K562 (cell line): Measurements from ENCODE around the gene OSCP1. TPM values are rescaled to one million over a fixed set of nuclear protein-coding genes. Genes with fewer than 3 reads are reported as not detected.

Source experiments
- CEBPZ ChIP-seq: fragments of 150-350 bp; IDR thresholded peaks from 2 replicates; pipeline ENCODE4 v1.6.1; 2014; ENCODE audit warnings: low read depth, mild to moderate bottlenecking, low read length, borderline replicate concordance
- DLX4 ChIP-seq: fragments of 250-450 bp; sonication (Bioruptor Pico); IDR thresholded peaks from 2 replicates; pipeline ENCODE4 v1.6.1; 2021; ENCODE audit warnings: mild to moderate bottlenecking
- EGR1 ChIP-seq: fragments of 450-650 bp; conservative IDR thresholded peaks from 2 replicates; pipeline ENCODE4 v1.6.1; 2017; ENCODE audit warnings: mild to moderate bottlenecking
- HMBOX1 ChIP-seq: sonication (generic); IDR thresholded peaks from 2 replicates; pipeline ENCODE4 v1.6.1; 2016
- JUND ChIP-seq, 2 experiments: IDR thresholded peaks; 2 replicates in 1 of 2; 3 replicates in 1 of 2; pipeline ENCODE4 v1.6.1; 2011; ENCODE audit warnings: borderline replicate concordance in 2 of 2, low read depth in 2 of 2, low read length in 2 of 2, improper control_type of control experiment in 1 of 2, missing biosample characterization in 1 of 2, missing genetic modification characterization in 1 of 2, missing genetic modification reagents in 1 of 2
- OTX1 ChIP-seq: fragments of 450-650 bp; formaldehyde crosslinking; IDR thresholded peaks from 2 replicates; pipeline ENCODE4 v1.4.0; 2022; ENCODE audit warnings: mild to moderate bottlenecking
- ZBTB40 ChIP-seq, 2 experiments: fragments of 450-650 bp in 1 of 2; sonication (generic) in 1 of 2; formaldehyde crosslinking in 1 of 2; IDR thresholded peaks; 2 replicates each; pipeline versions ENCODE4 v1.7.1 to v1.9.0; 2016 to 2022; ENCODE audit warnings: inconsistent platforms in 1 of 2, mild to moderate bottlenecking in 1 of 2, missing genetic modification reagents in 1 of 2
- ZC3H11A ChIP-seq: IDR thresholded peaks from 2 replicates; pipeline ENCODE4 v1.6.1; 2012; ENCODE audit warnings: low read depth, low read length, improper control_type of control experiment
- ZFPM2 ChIP-seq: fragments of 250-450 bp; sonication (Bioruptor Pico); IDR thresholded peaks from 2 replicates; pipeline ENCODE4 v1.5.1; 2022; ENCODE audit warnings: mild to moderate bottlenecking
- ZNF212 ChIP-seq: fragments of 450-650 bp; formaldehyde crosslinking; IDR thresholded peaks from 2 replicates; pipeline ENCODE4 v1.4.0; 2020; ENCODE audit warnings: mild to moderate bottlenecking
- ZNF311 ChIP-seq: fragments of 250-450 bp; sonication (Bioruptor Pico); IDR thresholded peaks from 2 replicates; pipeline ENCODE4 v1.4.0; 2020; ENCODE audit warnings: mild to moderate bottlenecking, moderate library complexity
- polyA plus RNA-seq, 8 experiments: library from polyadenylated mRNA; depleted of rRNA in 4 of 8; stranded (reverse) in 5 of 8; unstranded in 3 of 8; fragments of >200 nt; fragmentation: Nextera tagmentation in 2 of 8; fragmentation: Illumina TruSeq in 1 of 8; extraction: Ambion mirVana in 2 of 8; extraction: Trizol in 1 of 8; gene quantifications; 2 replicates each; pipeline versions ENCODE4 v1.2.1 to v1.2.3, GENCODE V29; 2011 to 2014; ENCODE audit warnings: inconsistent platforms in 1 of 8, missing spikeins in 1 of 8
- total RNA-seq, 7 experiments: library from RNA; depleted of rRNA in 6 of 7; stranded (reverse); fragments of >200 nt in 6 of 7; fragmentation: Illumina TruSeq in 2 of 7; extraction: Trizol in 2 of 7; gene quantifications; 2 replicates each; pipeline versions ENCODE4 v1.2.1 to v1.2.3, GENCODE V29; 2011 to 2021; ENCODE audit warnings: low replicate concordance in 1 of 7

The OSCP1 gene
- total and polyA plus RNA-seq, 9 of the 15 experiments (the other 6 are each of a cell fraction or from before 2014, with no cell fraction given), result 0.15 to 0.40 (median 0.33) TPM; not detected in 5

GRCh38 chr1:36411674-36412648 is 38.3 kb downstream of the OSCP1 start (continued):
- TF ChIP-seq CEBPZ, result no peak
- no peak for TF ChIP-seq ZBTB40 (IDR thresholded peaks at IDR 0.05)
- no peak for TF ChIP-seq ZBTB40 (CRISPR knock-in tag; IDR thresholded peaks at IDR 0.05)
- no peak for TF ChIP-seq OTX1 (CRISPR knock-in tag)
- TF ChIP-seq ZNF212 (CRISPR knock-in tag), result no peak
- TF ChIP-seq HMBOX1, result peak; percentile 80
- no peak for TF ChIP-seq ZC3H11A
- TF ChIP-seq ZNF311 (CRISPR knock-in tag), result no peak
- no peak for TF ChIP-seq ZFPM2 (CRISPR knock-in tag)
- no peak for TF ChIP-seq DLX4 (CRISPR knock-in tag)
- no peak for TF ChIP-seq JUND (IDR thresholded peaks at IDR 0.05; ENCODE audit: borderline replicate concordance, low read depth, low read length)
- no peak for TF ChIP-seq JUND (tag; IDR thresholded peaks at IDR 0.05; ENCODE audit: borderline replicate concordance, low read depth, low read length)
- TF ChIP-seq EGR1, result no peak
